Hepatocyte (in vitro differentiated cells): ENCODE results near the gene STK32A. TPM values are rescaled to one million over a fixed set of nuclear protein-coding genes. Genes with fewer than 3 reads are reported as not detected.

Source experiments
- DNase-seq: peaks from one replicate; pipeline ENCODE4 v3.0.0-alpha.2; 2016; ENCODE audit warnings: low spot score
- H2AFZ ChIP-seq: fragments of 200-600 bp; sonication (generic); 2 replicates; pipeline ENCODE4 v1.6.0; 2016; ENCODE audit warnings: antibody characterized with exemption, mild to moderate bottlenecking
- H3K27ac ChIP-seq: fragments of 200-600 bp; sonication (generic); 2 replicates; pipeline ENCODE4 v1.5.1; 2016; ENCODE audit warnings: mild to moderate bottlenecking
- H3K27me3 ChIP-seq: fragments of 200-600 bp; sonication (generic); 2 replicates; pipeline ENCODE4 v1.6.1; 2016
- H3K36me3 ChIP-seq: fragments of 200-600 bp; sonication (generic); replicated peaks from 2 replicates; pipeline ENCODE4 v1.5.1; 2016; ENCODE audit warnings: low read depth; ENCODE audit not compliant: insufficient read depth
- H3K4me1 ChIP-seq: fragments of 200-600 bp; sonication (generic); 2 replicates; pipeline ENCODE4 v1.5.1; 2016; ENCODE audit warnings: mild to moderate bottlenecking, moderate library complexity; ENCODE audit not compliant: insufficient read depth
- H3K4me2 ChIP-seq: fragments of 200-600 bp; sonication (generic); 2 replicates; pipeline ENCODE4 v1.6.0; 2016
- H3K4me3 ChIP-seq: fragments of 200-600 bp; sonication (generic); 2 replicates; pipeline ENCODE4 v1.5.1; 2016; ENCODE audit warnings: mild to moderate bottlenecking
- H3K79me2 ChIP-seq: fragments of 200-600 bp; sonication (generic); 2 replicates; pipeline ENCODE4 v1.6.0; 2017; ENCODE audit warnings: mild to moderate bottlenecking
- H3K9me2 ChIP-seq: fragments of 200-600 bp; sonication (generic); replicated peaks from 2 replicates; pipeline ENCODE4 v1.6.0; 2017; ENCODE audit warnings: mild to moderate bottlenecking; ENCODE audit not compliant: insufficient read depth
- H3K9me3 ChIP-seq: fragments of 200-600 bp; sonication (generic); 2 replicates; pipeline ENCODE4 v1.5.1; 2016; ENCODE audit warnings: low read depth, mild to moderate bottlenecking
- H4K20me1 ChIP-seq: fragments of 200-600 bp; sonication (generic); 2 replicates; pipeline ENCODE4 v1.6.0; 2016; ENCODE audit warnings: mild to moderate bottlenecking; ENCODE audit not compliant: insufficient read depth, poor library complexity, severe bottlenecking
- CTCF ChIP-seq: fragments of 200-600 bp; sonication (generic); IDR thresholded peaks from 2 replicates; pipeline ENCODE4 v1.5.1; 2016; ENCODE audit warnings: antibody characterized with exemption, mild to moderate bottlenecking; ENCODE audit not compliant: poor library complexity
- EZH2 ChIP-seq: fragments of 200-600 bp; sonication (generic); IDR thresholded peaks from 2 replicates; pipeline ENCODE4 v1.6.1; 2016; ENCODE audit warnings: antibody characterized with exemption, mild to moderate bottlenecking, borderline replicate concordance
- EZH2phosphoT487 ChIP-seq: fragments of 200-600 bp; sonication (generic); IDR thresholded peaks from one replicate; pipeline ENCODE4 v1.6.1; 2018; ENCODE audit warnings: antibody characterized with exemption, mild to moderate bottlenecking, low read depth, moderate library complexity; ENCODE audit not compliant: unreplicated experiment, severe bottlenecking
- WGBS: methylation state at CpG from one replicate; pipeline ENCODE4 v1.1.6; 2016; ENCODE audit warnings: low lambda C conversion rate; ENCODE audit errors: missing lambda C conversion rate; 5-methylcytosine and 5-hydroxymethylcytosine counted together
- polyA plus RNA-seq: library from polyadenylated mRNA; unstranded; fragments of >200 nt; fragmentation: Nextera tagmentation; extraction: Ambion mirVana; gene quantifications from 2 replicates; pipeline ENCODE4 v1.2.1, GENCODE V29; 2016
- total RNA-seq: library from RNA; depleted of rRNA; stranded (reverse); fragments of >200 nt; gene quantifications from 2 replicates; pipeline ENCODE4 v1.2.3, GENCODE V29; 2014

Gene STK32A
- total and polyA plus RNA-seq, 2 experiments from 2014 or later: 2.3 to 2.6 TPM

GRCh38 chr5:147327905-147328304 lies 93.1 kb downstream of the STK32A start:
- Histone ChIP-seq H3K36me3 (no peaks in the 10 kb centered on the region), H3K9me2 (no peaks in the 10 kb centered on the region), H3K79me2 (no peaks in the 10 kb centered on the region), H3K4me1 (no peaks in the 10 kb centered on the region), H3K4me3 (no peak overlapping the region), H3K27me3 (no peaks in the 10 kb centered on the region), H3K9me3 (no peaks in the 10 kb centered on the region), H4K20me1 (no peaks in the 10 kb centered on the region), H3K27ac (no peak overlapping the region), H2AFZ (no peak overlapping the region), H3K4me2 (no peak overlapping the region)
- no peak for DNase-seq
- WGBS: 88% methylated on average over 2 of the region's 2 CpGs
- TF ChIP-seq EZH2phosphoT487: no peak
- TF ChIP-seq EZH2: no peak
- no peak for TF ChIP-seq CTCF

- no peak overlapping the region for H3K4me2 ChIP-seq
- no peak overlapping the region for H3K4me3 ChIP-seq
- no peaks in the 10 kb centered on the region for H3K36me3 ChIP-seq
- no peak for TF ChIP-seq EZH2phosphoT487
- TF ChIP-seq CTCF: no peak
- no peaks in the 10 kb centered on the region for H3K27me3 ChIP-seq
- H3K79me2 ChIP-seq: no peaks in the 10 kb centered on the region
- no peaks in the 10 kb centered on the region for H3K9me3 ChIP-seq
- no peaks in the 10 kb centered on the region for H3K4me1 ChIP-seq
- H3K27ac ChIP-seq: no peak overlapping the region
- H2AFZ ChIP-seq: no peak overlapping the region
- no peaks in the 10 kb centered on the region for H3K9me2 ChIP-seq
- DNase-seq: no peak
- WGBS: 80% methylated on average over 4 of the region's 4 CpGs
- no peaks in the 10 kb centered on the region for H4K20me1 ChIP-seq
These were observed 97.8 kb downstream of the STK32A start for GRCh38 chr5:147332658-147333057.

GRCh38 chr5:147336876-147337275 lies 102.0 kb downstream of the STK32A start:
- DNase-seq: no peak
- H3K27ac ChIP-seq: no peak overlapping the region
- TF ChIP-seq CTCF (no peak), EZH2phosphoT487 (no peak), EZH2 (no peak)
- no peaks in the 10 kb centered on the region for H4K20me1 ChIP-seq
- H3K36me3 ChIP-seq: no peaks in the 10 kb centered on the region
- H3K4me1 ChIP-seq: no peaks in the 10 kb centered on the region
- no peak overlapping the region for H2AFZ ChIP-seq
- H3K4me2 ChIP-seq: no peak overlapping the region
- no peaks in the 10 kb centered on the region for H3K9me3 ChIP-seq
- no peak overlapping the region for H3K4me3 ChIP-seq
- H3K79me2 ChIP-seq: no peaks in the 10 kb centered on the region
- 76% methylated on average over 4 of the region's 4 CpGs for WGBS
- H3K27me3 ChIP-seq: no peaks in the 10 kb centered on the region
- H3K9me2 ChIP-seq: no peaks in the 10 kb centered on the region

GRCh38 chr5:147339313-147339712 lies 104.5 kb downstream of the STK32A start:
- Histone ChIP-seq H3K27ac (no peak overlapping the region), H2AFZ (no peak overlapping the region), H3K9me2 (no peaks in the 10 kb centered on the region), H3K4me3 (no peak overlapping the region), H3K27me3 (no peaks in the 10 kb centered on the region), H3K36me3 (no peaks in the 10 kb centered on the region), H3K79me2 (no peaks in the 10 kb centered on the region), H4K20me1 (no peaks in the 10 kb centered on the region), H3K4me2 (no peak overlapping the region), H3K4me1 (no peaks in the 10 kb centered on the region), H3K9me3 (no peaks in the 10 kb centered on the region)
- TF ChIP-seq EZH2phosphoT487: no peak
- no peak for TF ChIP-seq EZH2
- TF ChIP-seq CTCF: no peak
- WGBS: 96% methylated on average over 4 of the region's 4 CpGs
- DNase-seq: no peak
